GM21515 (cell line): Measurements from ENCODE around the gene ANKRD11.

Source experiments
- ATAC-seq: cut with Tn5 transposase; IDR thresholded peaks from one replicate; pipeline ENCODE4 v1.9.1; 2021; ENCODE audit not compliant: unreplicated experiment

The ANKRD11 gene

GRCh38 chr16:89507214-89507833, 17.0 kb upstream of the ANKRD11 start:
- no peak for ATAC-seq

GRCh38 chr16:89506791-89507191, 16.4 kb upstream of the ANKRD11 start:
- no peak for ATAC-seq

- no peak for ATAC-seq
These were observed 15.7 kb upstream of the ANKRD11 start for GRCh38 chr16:89506113-89506504.

- ATAC-seq: peak; percentile 50
These were observed 15.1 kb upstream of the ANKRD11 start for GRCh38 chr16:89505204-89506112.

GRCh38 chr16:89504091-89504490, 13.7 kb upstream of the ANKRD11 start:
- ATAC-seq: no peak

- ATAC-seq: no peak
These were observed 11.9 kb upstream of the ANKRD11 start for GRCh38 chr16:89502081-89502843.

- ATAC-seq: no peak
These were observed 9.4 kb upstream of the ANKRD11 start for GRCh38 chr16:89499767-89500166.

DNA sequence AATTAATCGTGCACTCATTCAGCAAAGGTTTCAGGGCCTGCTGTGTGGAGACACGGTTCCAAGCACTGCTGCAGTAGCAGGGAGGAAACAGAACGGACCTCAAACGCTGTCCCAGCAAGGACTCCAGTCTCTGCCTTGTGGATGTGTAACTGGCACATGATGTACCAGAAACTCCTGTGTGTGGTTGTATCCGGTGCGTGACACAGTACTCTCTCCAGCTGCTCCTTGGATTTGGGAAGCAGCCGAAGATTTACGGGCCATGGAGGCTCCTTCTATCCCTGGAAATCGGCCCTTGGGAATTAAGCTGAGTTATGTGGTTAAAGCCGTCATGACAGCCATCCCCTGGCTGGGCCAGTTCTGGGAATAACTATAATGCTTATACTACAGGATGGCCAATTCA, 8.5 kb upstream of the ANKRD11 start:
- ATAC-seq: no peak

GRCh38 chr16:89495121-89495520, 4.8 kb upstream of the ANKRD11 start:
- ATAC-seq: no peak

GRCh38 chr16:89493776-89494175, 3.4 kb upstream of the ANKRD11 start:
- no peak for ATAC-seq

- no peak for ATAC-seq
These were observed 1.8 kb upstream of the ANKRD11 start for GRCh38 chr16:89491974-89492687.

- no peak for ATAC-seq
These were observed 993 bp upstream of the ANKRD11 start for GRCh38 chr16:89491238-89491869.

GRCh38 chr16:89489898-89490438, 393 bp downstream of the ANKRD11 start:
- no peak for ATAC-seq

- no peak for ATAC-seq
These were observed 1.1 kb downstream of the ANKRD11 start for GRCh38 chr16:89489040-89489897.

- no peak for ATAC-seq
These were observed 4.6 kb downstream of the ANKRD11 start for GRCh38 chr16:89485701-89486246.

GRCh38 chr16:89484923-89485679, 5.3 kb downstream of the ANKRD11 start:
- no peak for ATAC-seq

DNA sequence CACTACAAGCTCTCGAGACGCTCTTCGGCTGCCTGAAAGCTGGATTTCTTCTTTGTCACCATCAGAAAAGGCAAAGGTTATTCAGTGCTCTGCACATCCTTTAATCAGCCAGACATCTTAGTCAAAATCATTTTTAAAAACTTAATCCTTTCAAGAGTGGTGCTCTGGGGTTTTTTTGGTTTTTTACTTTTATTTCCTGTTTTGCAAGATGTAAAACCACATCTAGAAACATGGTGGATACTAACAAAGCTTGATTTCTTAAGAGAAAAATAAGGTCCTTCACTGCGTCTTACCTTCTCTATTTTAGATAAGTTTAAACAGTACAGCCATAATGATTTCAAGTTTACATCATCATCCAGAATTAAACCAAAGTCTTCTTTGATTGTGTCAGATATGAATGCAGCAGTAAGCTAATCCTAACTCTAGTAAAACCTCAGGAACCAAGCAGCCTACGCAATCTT, 6.3 kb downstream of the ANKRD11 start:
- no peak for ATAC-seq

- ATAC-seq: no peak
These were observed 7.5 kb downstream of the ANKRD11 start for GRCh38 chr16:89482817-89483205.
